PC-3 (cell line): ENCODE data around the gene RBSN. TPM values are rescaled to one million over a fixed set of nuclear protein-coding genes. Genes with fewer than 3 reads are reported as not detected.
"Not testable (repeated sequence)": the region's sequence is repeated elsewhere in the genome, so short reads cannot be mapped to it uniquely, and the experiment has no call there.

ENCODE experiments used
- ATAC-seq: fragments of 200-7000 bp; cut with Tn5 transposase; 2 replicates; pipeline ENCODE4 v1.9.1; 2020; ENCODE audit warnings: mild to moderate bottlenecking, moderate library complexity
- BruUV-seq: library from RNA; stranded (reverse); fragments of 400-500 nt; replicated peaks from 2 replicates; lab custom pipeline; 2021; lab: Mats Ljungman, UMichigan
- CTCF ChIA-PET: fragments of 300-600 bp; sonication (Branson Sonifier 250); formaldehyde crosslinking; loops from one replicate; lab custom pipeline; 2022; ENCODE audit warnings: antibody characterized with exemption; lab: Charles Lee
- POLR2A ChIA-PET: fragments of 300-600 bp; sonication (Branson Sonifier 250); formaldehyde crosslinking; loops from one replicate; lab custom pipeline; 2022; ENCODE audit warnings: antibody characterized with exemption; ENCODE audit not compliant: unreplicated experiment; lab: Charles Lee
- DNase-seq: peaks from one replicate; pipeline ENCODE4 v3.0.0-alpha.2; 2015
- H2AFZ ChIP-seq: fragments of 300-600 bp; sonication (generic); 2 replicates; pipeline ENCODE4 v1.6.0; 2016; ENCODE audit warnings: antibody characterized with exemption, low read length
- H3F3A ChIP-seq: fragments of 300-600 bp; sonication (generic); one replicate; pipeline ENCODE4 v1.6.0; 2017; ENCODE audit warnings: antibody characterized with exemption, low read length, control low read depth, mild to moderate bottlenecking; ENCODE audit not compliant: unreplicated experiment
- H3K27ac ChIP-seq: fragments of 300-600 bp; sonication (generic); 2 replicates; pipeline ENCODE4 v1.5.1; 2016; ENCODE audit warnings: mild to moderate bottlenecking, low read length
- H3K27me3 ChIP-seq: fragments of 300-600 bp; sonication (generic); 2 replicates; pipeline ENCODE4 v1.6.1; 2016; ENCODE audit warnings: low read length, mixed read lengths
- H3K36me3 ChIP-seq: fragments of 300-600 bp; sonication (generic); 2 replicates; pipeline ENCODE4 v1.6.1; 2016; ENCODE audit warnings: low read depth, mixed run types, low read length, mixed read lengths
- H3K4me1 ChIP-seq: fragments of 300-600 bp; sonication (generic); 2 replicates; pipeline ENCODE4 v1.5.1; 2016; ENCODE audit warnings: low read length; ENCODE audit not compliant: insufficient read depth
- H3K4me2 ChIP-seq: fragments of 300-600 bp; sonication (generic); 2 replicates; pipeline ENCODE4 v1.6.0; 2016; ENCODE audit warnings: low read length
- H3K4me3 ChIP-seq: fragments of 300-600 bp; sonication (generic); 2 replicates; pipeline ENCODE4 v1.5.1; 2016; ENCODE audit warnings: mild to moderate bottlenecking, low read length, mixed read lengths
- H3K79me2 ChIP-seq: fragments of 300-600 bp; sonication (generic); 2 replicates; pipeline ENCODE4 v1.6.1; 2017; ENCODE audit warnings: low read length, mixed read lengths
- H3K9ac ChIP-seq: fragments of 300-600 bp; sonication (generic); 2 replicates; pipeline ENCODE4 v1.6.0; 2016; ENCODE audit warnings: mild to moderate bottlenecking, low read length
- H3K9me2 ChIP-seq: fragments of 300-600 bp; sonication (generic); replicated peaks from 2 replicates; pipeline ENCODE4 v1.6.1; 2016; ENCODE audit warnings: mixed run types, low read length, mixed read lengths
- H3K9me3 ChIP-seq: fragments of 300-600 bp; sonication (generic); 2 replicates; pipeline ENCODE4 v1.6.1; 2016; ENCODE audit warnings: low read length, mixed read lengths
- H4K20me1 ChIP-seq: fragments of 300-600 bp; sonication (generic); 2 replicates; pipeline ENCODE4 v1.6.1; 2016; ENCODE audit warnings: low read length, mixed read lengths
- EZH2 ChIP-seq: fragments of 300-600 bp; sonication (generic); IDR thresholded peaks from one replicate; pipeline ENCODE4 v1.6.1; 2017; ENCODE audit warnings: antibody characterized with exemption, mild to moderate bottlenecking, low read length; ENCODE audit not compliant: unreplicated experiment
- EZH2phosphoT487 ChIP-seq: fragments of 300-600 bp; sonication (generic); IDR thresholded peaks from 2 replicates; pipeline ENCODE4 v1.6.1; 2018; ENCODE audit warnings: mild to moderate bottlenecking, antibody characterized with exemption, low read length, borderline replicate concordance
- intact Hi-C: fragments of 100-400 bp; cut with micrococcal nuclease; formaldehyde crosslinking; loops from 2 replicates; pipeline ENCODE4 v1.9.0; 2023
- total RNA-seq: library from RNA; depleted of rRNA; stranded (reverse); fragments of >200 nt; gene quantifications from 2 replicates; pipeline ENCODE4 v1.2.3, GENCODE V29; 2014
- TF ChIP-seq, protein P1 (sequence below): fragments of 300-600 bp; sonication (generic); conservative IDR thresholded peaks from 2 replicates; pipeline ENCODE4 v1.5.1; 2017; ENCODE audit warnings: antibody characterized with exemption, low read depth, mild to moderate bottlenecking, low read length

Gene RBSN
- total RNA-seq, 1 experiment from 2014 or later: 18.7 TPM

DNA sequence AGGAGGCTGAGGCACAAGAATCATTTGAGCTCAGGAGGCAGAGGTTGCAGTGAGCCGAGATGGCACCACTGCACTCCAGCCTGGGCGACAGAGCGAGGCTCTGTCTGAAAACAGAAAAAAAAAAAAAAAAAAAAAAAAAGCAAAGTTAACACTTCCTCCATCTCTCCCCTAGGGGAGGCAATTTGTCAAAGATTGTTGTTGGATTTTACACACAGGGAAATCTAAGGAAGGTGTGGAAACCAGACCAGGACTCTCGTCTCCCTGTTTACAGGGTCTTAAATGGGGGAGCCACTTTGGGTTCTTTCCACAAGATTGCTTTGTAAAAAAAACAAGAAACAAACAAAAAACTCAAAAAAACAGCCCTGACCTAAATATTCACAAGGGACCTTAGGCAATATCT, 29.5 kb upstream of the RBSN start:
- ATAC-seq, POLR2A ChIA-PET, H3K4me1 ChIP-seq, H3K79me2 ChIP-seq, H3K27me3 ChIP-seq, CTCF ChIA-PET, H4K20me1 ChIP-seq, H3K4me3 ChIP-seq, intact Hi-C loops, H2AFZ ChIP-seq, H3K4me2 ChIP-seq, H3F3A ChIP-seq, H3K9ac ChIP-seq, H3K27ac ChIP-seq, H3K36me3 ChIP-seq, H3K9me3 ChIP-seq, DNase-seq, H3K9me2 ChIP-seq, BruUV-seq: not testable (repeated sequence)

DNA sequence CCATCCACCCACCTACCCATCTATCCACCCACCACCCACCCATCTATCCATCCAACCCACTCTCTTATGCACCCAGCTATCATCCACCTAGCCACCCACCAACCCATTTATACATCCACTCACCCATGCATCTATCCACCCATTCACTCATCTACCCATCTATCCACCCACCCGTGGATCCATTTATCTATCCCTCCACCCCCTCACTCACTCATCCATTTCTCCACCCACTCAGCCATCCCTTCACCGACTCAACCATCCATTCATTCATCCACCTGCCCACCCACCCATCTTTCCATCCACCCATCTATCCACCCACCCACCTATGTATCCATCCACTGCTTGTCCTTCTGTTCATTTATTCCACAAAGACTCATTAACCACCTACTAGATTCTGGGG, 28.0 kb upstream of the RBSN start:
- H3K9ac ChIP-seq, H3K4me2 ChIP-seq, DNase-seq, H3K79me2 ChIP-seq, intact Hi-C loops, BruUV-seq, H3K36me3 ChIP-seq, H3F3A ChIP-seq, H3K4me1 ChIP-seq, H2AFZ ChIP-seq, H3K9me3 ChIP-seq, H3K27me3 ChIP-seq, H3K4me3 ChIP-seq, H4K20me1 ChIP-seq, H3K27ac ChIP-seq, CTCF ChIA-PET, POLR2A ChIA-PET, ATAC-seq, H3K9me2 ChIP-seq: not testable (repeated sequence)

DNA sequence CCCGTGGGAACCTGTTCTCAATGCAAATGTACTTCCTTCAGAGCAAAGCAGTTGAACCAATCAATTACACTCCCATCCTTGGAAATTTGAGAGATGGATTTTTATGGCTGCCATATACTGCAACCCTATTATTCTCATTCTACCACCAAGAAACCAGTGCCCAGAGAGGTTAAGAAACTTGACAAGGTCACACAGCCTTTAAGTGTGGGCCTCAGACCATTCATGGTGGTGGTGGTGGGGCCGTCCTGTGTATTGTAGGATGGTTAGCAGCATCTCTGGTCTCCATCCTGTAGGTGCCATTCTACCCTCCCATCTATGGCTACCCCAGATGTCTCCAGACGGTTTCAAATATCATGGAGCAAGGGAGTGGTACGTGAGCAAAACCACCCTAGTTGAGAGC, 23.4 kb upstream of the RBSN start:
- no peak for ATAC-seq
- BruUV-seq: no TSS peak
- no peak overlapping the region for H3K9ac ChIP-seq
- intact Hi-C loops: no loop called here
- ChIA-PET POLR2A (no interaction called here), CTCF (no interaction called here)
- H3K79me2 ChIP-seq: no peaks in the 10 kb centered on the region
- H3K4me1 ChIP-seq: no peaks in the 10 kb centered on the region; the same call in 1 of the 2 replicates
- no peaks in the 10 kb centered on the region for H4K20me1 ChIP-seq
- no peak overlapping the region for H3K27ac ChIP-seq
- no peaks in the 10 kb centered on the region for H3K27me3 ChIP-seq
- no peaks in the 10 kb centered on the region for H3K9me2 ChIP-seq
- no peak overlapping the region for H3K4me3 ChIP-seq
- DNase-seq: no peak
- TF ChIP-seq, protein P1, sequence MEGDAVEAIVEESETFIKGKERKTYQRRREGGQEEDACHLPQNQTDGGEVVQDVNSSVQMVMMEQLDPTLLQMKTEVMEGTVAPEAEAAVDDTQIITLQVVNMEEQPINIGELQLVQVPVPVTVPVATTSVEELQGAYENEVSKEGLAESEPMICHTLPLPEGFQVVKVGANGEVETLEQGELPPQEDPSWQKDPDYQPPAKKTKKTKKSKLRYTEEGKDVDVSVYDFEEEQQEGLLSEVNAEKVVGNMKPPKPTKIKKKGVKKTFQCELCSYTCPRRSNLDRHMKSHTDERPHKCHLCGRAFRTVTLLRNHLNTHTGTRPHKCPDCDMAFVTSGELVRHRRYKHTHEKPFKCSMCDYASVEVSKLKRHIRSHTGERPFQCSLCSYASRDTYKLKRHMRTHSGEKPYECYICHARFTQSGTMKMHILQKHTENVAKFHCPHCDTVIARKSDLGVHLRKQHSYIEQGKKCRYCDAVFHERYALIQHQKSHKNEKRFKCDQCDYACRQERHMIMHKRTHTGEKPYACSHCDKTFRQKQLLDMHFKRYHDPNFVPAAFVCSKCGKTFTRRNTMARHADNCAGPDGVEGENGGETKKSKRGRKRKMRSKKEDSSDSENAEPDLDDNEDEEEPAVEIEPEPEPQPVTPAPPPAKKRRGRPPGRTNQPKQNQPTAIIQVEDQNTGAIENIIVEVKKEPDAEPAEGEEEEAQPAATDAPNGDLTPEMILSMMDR: no peak
- TF ChIP-seq EZH2phosphoT487 (no peak), EZH2 (no peak)
- H3K9me3 ChIP-seq: no peaks in the 10 kb centered on the region
- no peaks in the 10 kb centered on the region for H3F3A ChIP-seq
- H3K36me3 ChIP-seq: no peaks in the 10 kb centered on the region
- H2AFZ ChIP-seq: no peak overlapping the region
- H3K4me2 ChIP-seq: no peak overlapping the region

DNA sequence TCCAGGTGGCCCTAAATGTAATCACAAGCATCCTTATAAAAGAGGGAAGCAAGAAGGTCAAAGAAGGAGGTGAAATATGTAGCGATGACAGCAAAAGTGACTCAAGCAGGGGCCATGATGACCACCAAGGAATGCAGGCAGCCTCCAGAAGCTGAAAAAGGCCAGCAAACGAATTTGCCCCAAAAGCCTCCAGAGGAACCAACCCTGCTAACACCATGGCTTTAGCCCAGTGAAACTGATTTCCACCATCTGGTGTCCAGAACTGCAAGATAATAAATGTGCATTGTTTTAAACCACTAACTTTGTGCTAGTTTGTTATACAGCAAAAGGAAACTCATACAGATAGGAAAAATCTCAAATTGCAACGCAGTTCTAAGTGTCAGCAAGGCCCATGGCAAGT, 23.0 kb upstream of the RBSN start:
- no peak for ATAC-seq
- POLR2A ChIA-PET: no interaction called here
- H3K27ac ChIP-seq: no peak overlapping the region

More for the DNA sequence above, 23.0 kb upstream of the RBSN start:
- H3K4me1 ChIP-seq: no peaks in the 10 kb centered on the region; the same call in 1 of the 2 replicates
- H3K79me2 ChIP-seq: no peaks in the 10 kb centered on the region
- DNase-seq: no peak
- TF ChIP-seq EZH2phosphoT487: no peak
- no peak for TF ChIP-seq EZH2
- TF ChIP-seq, protein P1: no peak
- H3K4me3 ChIP-seq: no peak overlapping the region
- H3K9ac ChIP-seq: no peak overlapping the region
- no peaks in the 10 kb centered on the region for H3K36me3 ChIP-seq
- no peaks in the 10 kb centered on the region for H3K9me2 ChIP-seq
- H4K20me1 ChIP-seq: no peaks in the 10 kb centered on the region
- H3K4me2 ChIP-seq: no peak overlapping the region
- no peaks in the 10 kb centered on the region for H3K9me3 ChIP-seq
- intact Hi-C loops: no loop called here
- no peak overlapping the region for H2AFZ ChIP-seq
- CTCF ChIA-PET: no interaction called here
- no peaks in the 10 kb centered on the region for H3F3A ChIP-seq
- BruUV-seq: no TSS peak
- H3K27me3 ChIP-seq: no peaks in the 10 kb centered on the region
